AG10803 (cell line): Measurements from ENCODE around the gene DDR2.
"Not testable (repeated sequence)": the region's sequence is repeated elsewhere in the genome, so short reads cannot be mapped to it uniquely, and the experiment has no call there.

ENCODE experiments used
- DNase-seq: peaks from one replicate; pipeline ENCODE4 v3.0.0; 2010; ENCODE audit warnings: low read depth
- H3K4me3 ChIP-seq: 2 replicates; pipeline ENCODE4 v1.5.1; 2011; ENCODE audit warnings: mild to moderate bottlenecking, low read length, control low read depth
- CTCF ChIP-seq: conservative IDR thresholded peaks from 2 replicates; pipeline ENCODE4 v1.5.1; 2011; ENCODE audit warnings: mild to moderate bottlenecking, low read length, control low read depth, inconsistent platforms

The DDR2 gene

DNA sequence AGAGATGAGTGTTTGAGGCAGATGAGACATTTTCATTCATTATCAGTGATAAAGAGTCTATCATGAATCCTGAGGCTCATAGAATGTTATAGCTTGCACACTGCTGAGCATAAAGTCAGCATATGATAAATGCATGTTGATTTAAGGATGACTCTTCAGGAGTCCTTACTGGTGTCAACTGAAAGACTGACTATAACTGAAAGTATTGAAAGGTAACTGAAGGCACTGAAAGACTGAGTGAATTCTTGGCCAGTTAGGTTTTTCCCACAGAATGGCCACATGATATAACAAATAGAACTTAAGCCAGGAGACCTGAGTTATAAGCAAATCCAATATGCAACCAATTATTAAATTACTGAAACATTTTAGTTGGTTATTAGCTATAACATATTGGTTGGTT, 89.2 kb downstream of the DDR2 start:
- TF ChIP-seq CTCF: no peak
- no peak for DNase-seq
- no peak overlapping the region for H3K4me3 ChIP-seq

- no peak for TF ChIP-seq CTCF
- DNase-seq: no peak
- H3K4me3 ChIP-seq: no peak overlapping the region
Measured at GRCh38 chr1:162722036-162722435, 89.8 kb downstream of the DDR2 start.

DNA sequence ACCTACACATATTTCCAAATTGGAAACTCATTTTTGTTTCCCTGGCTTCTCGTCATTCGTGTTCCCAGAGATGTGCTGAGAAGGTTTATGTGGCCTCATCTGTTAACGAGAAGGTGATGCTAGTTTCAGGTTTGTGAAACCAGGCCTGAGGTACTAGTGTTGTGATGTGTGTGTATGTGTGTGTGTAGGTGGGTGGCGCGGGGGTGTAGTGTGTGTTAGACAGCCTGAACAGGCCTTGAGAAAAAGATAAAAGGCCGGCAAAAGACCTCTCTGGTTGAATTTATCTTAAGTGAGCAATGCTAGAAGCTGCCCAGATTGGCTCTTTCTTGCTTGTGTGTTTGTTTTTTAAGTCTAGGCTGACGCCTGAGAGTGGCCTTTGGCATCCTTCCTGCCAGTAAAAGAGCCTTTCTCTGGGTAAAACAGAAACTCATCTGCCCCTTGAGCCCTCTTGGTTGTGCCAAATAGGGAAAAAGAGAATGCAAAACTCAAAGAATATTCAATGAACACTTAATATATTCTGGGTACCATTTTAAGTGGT, 92.4 kb downstream of the DDR2 start:
- DNase-seq: no peak
- no peak for TF ChIP-seq CTCF
- no peak overlapping the region for H3K4me3 ChIP-seq

DNA sequence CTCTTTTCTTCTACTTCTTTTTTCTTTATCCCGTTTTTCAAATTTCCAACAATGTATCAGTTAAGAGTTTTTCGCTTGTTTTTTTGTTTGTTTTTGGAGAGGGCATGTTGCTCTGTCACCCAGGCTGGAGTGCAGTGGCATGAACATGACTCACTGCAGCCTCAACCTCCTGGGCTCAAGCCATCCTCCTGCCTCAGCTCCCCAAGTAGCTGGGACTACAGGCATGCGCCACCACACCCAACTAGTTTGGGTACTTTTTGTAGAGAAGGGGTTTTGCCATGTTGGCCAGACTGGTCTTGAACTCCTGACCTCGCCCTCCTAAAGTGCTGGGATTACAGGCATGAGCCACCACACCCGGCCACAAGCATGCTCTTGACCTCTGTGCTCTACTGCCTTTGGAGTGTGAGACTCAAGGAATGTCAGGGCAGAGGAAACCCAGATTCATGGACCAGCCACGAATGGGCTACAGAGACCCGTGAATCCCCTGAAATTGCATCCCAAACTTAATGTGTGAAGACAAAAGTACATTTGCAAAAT, 93.1 kb downstream of the DDR2 start:
- H3K4me3 ChIP-seq: no peak overlapping the region
- DNase-seq: peak; percentile 13

GRCh38 chr1:162726555-162726954, 94.3 kb downstream of the DDR2 start:
- no peak for TF ChIP-seq CTCF
- DNase-seq: no peak
- H3K4me3 ChIP-seq: no peak overlapping the region

More for the DNA sequence above, 93.1 kb downstream of the DDR2 start:
- no peak for TF ChIP-seq CTCF

DNA sequence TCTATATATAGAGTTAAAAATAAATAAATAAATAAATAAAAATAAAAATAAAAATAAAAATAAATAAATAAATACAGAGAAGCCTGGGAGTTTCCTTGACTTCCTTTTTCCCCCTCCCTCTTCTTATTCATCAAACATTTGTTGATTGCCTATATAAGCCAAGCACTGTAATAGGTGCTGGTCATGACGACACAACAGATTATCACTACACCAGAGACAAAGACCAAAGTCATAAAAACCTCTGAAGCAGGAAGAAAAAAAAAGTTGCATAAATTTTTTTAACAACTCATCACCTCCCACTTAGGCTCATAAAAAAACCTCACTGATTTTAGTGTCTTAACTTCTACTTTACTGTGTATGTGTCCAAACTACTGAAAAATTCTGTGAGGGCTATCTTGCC, 95.2 kb downstream of the DDR2 start:
- not testable (repeated sequence) for H3K4me3 ChIP-seq, DNase-seq

GRCh38 chr1:162728573-162728972, 96.3 kb downstream of the DDR2 start:
- no peak for TF ChIP-seq CTCF
- H3K4me3 ChIP-seq: no peak overlapping the region
- DNase-seq: no peak

GRCh38 chr1:162729195-162729774, 97.0 kb downstream of the DDR2 start:
- not testable (repeated sequence) for H3K4me3 ChIP-seq
- DNase-seq: peak; percentile 8
